Skeletal muscle satellite cell (primary cell): Measurements from ENCODE around the gene FAIM. TPM values are rescaled to one million over a fixed set of nuclear protein-coding genes. Genes with fewer than 3 reads are reported as not detected.
"Not testable (repeated sequence)": the region's sequence is repeated elsewhere in the genome, so short reads cannot be mapped to it uniquely, and the experiment has no call there.

ENCODE experiments used
- H3K27me3 ChIP-seq: 2 replicates; pipeline ENCODE4 v1.7.0; 2013; ENCODE audit warnings: low read length; ENCODE audit not compliant: control insufficient read depth, insufficient read depth
- H3K36me3 ChIP-seq: 2 replicates; pipeline ENCODE4 v1.7.0; 2013; ENCODE audit warnings: mild to moderate bottlenecking, control low read depth, low read length; ENCODE audit not compliant: insufficient read depth
- H3K4me1 ChIP-seq: 2 replicates; pipeline ENCODE4 v1.7.0; 2013; ENCODE audit warnings: low read length; ENCODE audit not compliant: control insufficient read depth, insufficient read depth
- H3K4me2 ChIP-seq: 2 replicates; pipeline ENCODE4 v1.7.0; 2013; ENCODE audit warnings: mild to moderate bottlenecking, low read length
- H3K4me3 ChIP-seq: 2 replicates; pipeline ENCODE4 v1.7.0; 2013; ENCODE audit warnings: low read length
- H3K9ac ChIP-seq: 2 replicates; pipeline ENCODE4 v1.7.0; 2013; ENCODE audit warnings: mild to moderate bottlenecking, low read depth, low read length, moderate library complexity
- H3K9me3 ChIP-seq: replicated peaks from 2 replicates; pipeline ENCODE4 v1.7.0; 2013; ENCODE audit warnings: mild to moderate bottlenecking, control low read depth, low read length
- total RNA-seq: library from RNA; depleted of rRNA; stranded (reverse); fragments of >200 nt; gene quantifications from 2 replicates; pipeline ENCODE4 v1.2.3, GENCODE V29; 2012; rRNA removed

FAIM gene
- total RNA-seq = 7.2 and 12.9 TPM in 2 replicates

GRCh38 chr3:138608322-138609135 lies at the start of gene FAIM:
Gene FAIM, plus strand, starts transcription at chr3:138608771. Its CDS starts 10,956 bp downstream, at chr3:138619727.
- H3K4me3 ChIP-seq = peak within 1 kb of the TSS; percentile 82
- H3K9me3 ChIP-seq = no peaks in the 10 kb centered on the region
- H3K27me3 ChIP-seq = no peaks in the 10 kb centered on the region
- peak within 1 kb of the TSS; percentile 94 for H3K4me2 ChIP-seq
- H3K9ac ChIP-seq = peak within 1 kb of the TSS; percentile 97
- no peaks in the 10 kb centered on the region for H3K36me3 ChIP-seq
- peaks cover 16% of the 10 kb centered on the region for H3K4me1 ChIP-seq

GRCh38 chr3:138559134-138559533 lies 49.4 kb upstream of the FAIM start:
- no peak overlapping the region for H3K4me3 ChIP-seq
- no peak overlapping the region for H3K9ac ChIP-seq
- H3K4me2 ChIP-seq = no peak overlapping the region
- no peaks in the 10 kb centered on the region for H3K4me1 ChIP-seq
- H3K9me3 ChIP-seq = no peaks in the 10 kb centered on the region
- no peaks in the 10 kb centered on the region for H3K36me3 ChIP-seq
- H3K27me3 ChIP-seq = no peaks in the 10 kb centered on the region

- Histone ChIP-seq H3K4me2 (no peak overlapping the region), H3K9me3 (no peaks in the 10 kb centered on the region), H3K27me3 (no peaks in the 10 kb centered on the region), H3K4me1 (no peaks in the 10 kb centered on the region), H3K9ac (no peak overlapping the region), H3K4me3 (no peak overlapping the region), H3K36me3 (no peaks in the 10 kb centered on the region)
These were observed 48.1 kb upstream of the FAIM start for GRCh38 chr3:138560501-138560900.

GRCh38 chr3:138562902-138563301 lies 45.7 kb upstream of the FAIM start:
- H3K9me3 ChIP-seq, H3K4me3 ChIP-seq, H3K4me2 ChIP-seq, H3K4me1 ChIP-seq, H3K27me3 ChIP-seq, H3K36me3 ChIP-seq, H3K9ac ChIP-seq: not testable (repeated sequence)

GRCh38 chr3:138566293-138566692 lies 42.3 kb upstream of the FAIM start:
- H3K27me3 ChIP-seq, H3K9me3 ChIP-seq, H3K4me3 ChIP-seq, H3K4me2 ChIP-seq, H3K36me3 ChIP-seq, H3K4me1 ChIP-seq, H3K9ac ChIP-seq: not testable (repeated sequence)

- Histone ChIP-seq H3K9ac (no peak overlapping the region), H3K27me3 (no peaks in the 10 kb centered on the region), H3K4me1 (no peaks in the 10 kb centered on the region), H3K4me2 (no peak overlapping the region), H3K4me3 (no peak overlapping the region), H3K36me3 (peaks cover 5% of the 10 kb centered on the region), H3K9me3 (no peaks in the 10 kb centered on the region)
These were observed 41.2 kb upstream of the FAIM start for GRCh38 chr3:138567403-138567802.

- Histone ChIP-seq H3K4me3 (no peak overlapping the region), H3K9ac (no peak overlapping the region), H3K9me3 (no peaks in the 10 kb centered on the region), H3K27me3 (no peaks in the 10 kb centered on the region), H3K36me3 (peaks cover 8% of the 10 kb centered on the region), H3K4me2 (no peak overlapping the region), H3K4me1 (no peaks in the 10 kb centered on the region)
These were observed 39.5 kb upstream of the FAIM start for GRCh38 chr3:138569090-138569489.

- H3K4me1 ChIP-seq, H3K9me3 ChIP-seq, H3K27me3 ChIP-seq, H3K9ac ChIP-seq, H3K36me3 ChIP-seq, H3K4me3 ChIP-seq, H3K4me2 ChIP-seq: not testable (repeated sequence)
These were observed 38.9 kb upstream of the FAIM start for GRCh38 chr3:138569624-138570023.

- Histone ChIP-seq H3K9ac (no peak overlapping the region), H3K9me3 (no peaks in the 10 kb centered on the region), H3K4me1 (no peaks in the 10 kb centered on the region), H3K27me3 (no peaks in the 10 kb centered on the region), H3K36me3 (peaks cover 9% of the 10 kb centered on the region), H3K4me2 (no peak overlapping the region), H3K4me3 (no peak overlapping the region)
These were observed 35.4 kb upstream of the FAIM start for GRCh38 chr3:138573138-138573537.

- Histone ChIP-seq H3K27me3 (no peaks in the 10 kb centered on the region), H3K9ac (no peak overlapping the region), H3K4me2 (peak overlapping the region; percentile 27), H3K4me1 (no peaks in the 10 kb centered on the region), H3K36me3 (peaks cover 4% of the 10 kb centered on the region), H3K9me3 (no peaks in the 10 kb centered on the region), H3K4me3 (no peak overlapping the region)
These were observed 30.4 kb upstream of the FAIM start for GRCh38 chr3:138578141-138578540.

- Histone ChIP-seq H3K9ac (no peak overlapping the region), H3K27me3 (no peaks in the 10 kb centered on the region), H3K4me2 (no peak overlapping the region), H3K9me3 (no peaks in the 10 kb centered on the region), H3K4me1 (no peaks in the 10 kb centered on the region), H3K4me3 (no peak overlapping the region), H3K36me3 (peaks cover under 1% of the 10 kb centered on the region)
These were observed 29.5 kb upstream of the FAIM start for GRCh38 chr3:138578961-138579574.

GRCh38 chr3:138587374-138587773 lies 21.2 kb upstream of the FAIM start:
- Histone ChIP-seq H3K4me2 (no peak overlapping the region), H3K27me3 (no peaks in the 10 kb centered on the region), H3K4me3 (no peak overlapping the region)

More at GRCh38 chr3:138587374-138587773, 21.2 kb upstream of the FAIM start:
- H3K36me3 ChIP-seq = no peaks in the 10 kb centered on the region
- no peak overlapping the region for H3K9ac ChIP-seq
- H3K4me1 ChIP-seq = no peaks in the 10 kb centered on the region
- H3K9me3 ChIP-seq = no peaks in the 10 kb centered on the region
